HT-29 (cell line): Measurements from ENCODE around the gene PIGT. TPM values are rescaled to one million over a fixed set of nuclear protein-coding genes. Genes with fewer than 3 reads are reported as not detected.

Experiments used
- DNase-seq: peaks from one replicate; pipeline ENCODE4 v3.0.0-alpha.2; 2015; ENCODE audit warnings: low spot score
- total RNA-seq: library from RNA; depleted of rRNA; stranded (reverse); fragments of >200 nt; shearing (Covaris generic); gene quantifications from 2 replicates; pipeline ENCODE4 v1.2.3, GENCODE V29; 2014

PIGT gene
- total RNA-seq, 1 experiment from 2014 or later, result 165 TPM

DNA sequence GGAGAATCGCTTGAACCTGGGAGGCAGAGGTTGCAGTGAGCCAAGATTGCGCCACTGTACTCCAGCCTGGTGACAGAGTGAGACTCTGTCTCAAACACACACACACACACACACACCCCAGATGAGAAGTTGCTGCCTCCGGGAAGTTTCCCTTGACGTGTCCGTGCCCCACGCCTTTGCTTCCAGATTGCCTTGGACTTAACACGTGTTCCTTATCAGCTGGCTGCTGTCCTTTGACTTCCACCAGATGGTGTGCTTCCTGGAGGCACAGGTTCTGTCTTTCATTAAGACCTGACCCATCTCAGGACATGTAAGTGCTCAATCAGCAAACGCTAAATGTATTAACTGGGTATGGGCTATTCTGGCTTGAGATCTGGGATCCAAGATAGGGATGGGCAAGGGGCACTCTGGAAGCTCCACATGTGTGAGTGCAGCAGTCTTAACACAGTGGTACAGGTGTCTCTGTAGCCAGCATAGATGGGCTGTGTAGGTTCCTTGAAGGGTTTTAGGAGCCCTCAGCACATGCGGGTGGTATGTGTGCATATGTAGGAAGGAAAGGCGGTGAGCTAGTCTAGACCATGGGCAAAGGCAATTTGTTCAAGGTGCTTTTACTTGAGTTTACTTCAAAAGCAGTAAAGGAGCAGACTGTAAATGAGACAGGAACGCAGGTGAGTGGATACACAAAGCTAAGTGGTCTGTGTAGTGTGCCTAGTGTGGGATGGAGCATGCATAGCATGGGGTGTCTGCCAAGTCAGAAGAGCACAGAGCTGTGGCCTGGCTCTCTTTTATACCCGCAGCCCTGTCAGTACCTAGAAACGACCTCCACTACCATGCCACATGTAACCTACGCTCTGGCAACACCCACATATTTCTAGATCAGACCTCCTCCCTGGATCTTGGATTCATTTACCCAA is 11.6 kb downstream of the PIGT start:
- no peak for DNase-seq

DNA sequence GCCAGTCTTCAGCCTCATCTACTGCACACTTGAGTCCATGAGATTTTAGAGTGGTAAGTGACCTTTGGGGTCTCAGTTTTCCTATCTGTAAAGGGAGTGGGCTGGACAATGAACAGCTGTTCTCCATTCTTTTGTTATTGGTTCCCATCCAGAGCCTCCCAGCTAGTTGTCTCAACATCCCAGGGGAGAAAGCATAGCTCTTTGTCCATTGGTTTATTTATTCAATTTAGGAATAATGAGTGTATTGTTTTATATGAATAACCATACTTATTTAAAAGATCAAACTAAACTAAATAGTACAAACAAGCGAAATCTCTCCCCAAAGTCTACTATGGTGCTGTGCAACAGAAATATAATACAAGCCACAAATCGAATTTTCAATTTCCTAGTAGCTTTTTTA is 13.7 kb downstream of the PIGT start:
- no peak for DNase-seq

DNA sequence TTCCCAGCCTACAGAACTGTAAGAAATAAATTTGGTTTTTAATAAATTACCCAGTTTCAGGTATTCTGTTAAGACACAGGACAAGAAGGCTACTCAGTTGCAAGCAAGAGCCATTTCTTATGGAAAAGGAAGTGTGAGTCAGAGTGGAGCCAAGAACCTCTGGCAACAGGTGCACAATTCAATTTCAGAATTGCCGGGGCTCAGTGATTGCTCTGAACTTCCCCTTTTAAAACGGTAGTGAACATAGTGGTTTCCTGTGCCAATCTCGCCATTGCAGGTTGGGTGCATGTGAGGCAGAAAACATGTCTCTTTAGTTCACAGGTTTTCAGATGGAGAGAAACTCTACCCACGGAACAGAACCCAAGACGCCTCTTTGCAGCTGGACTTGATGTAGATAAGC is 16.4 kb downstream of the PIGT start:
- no peak for DNase-seq

DNA sequence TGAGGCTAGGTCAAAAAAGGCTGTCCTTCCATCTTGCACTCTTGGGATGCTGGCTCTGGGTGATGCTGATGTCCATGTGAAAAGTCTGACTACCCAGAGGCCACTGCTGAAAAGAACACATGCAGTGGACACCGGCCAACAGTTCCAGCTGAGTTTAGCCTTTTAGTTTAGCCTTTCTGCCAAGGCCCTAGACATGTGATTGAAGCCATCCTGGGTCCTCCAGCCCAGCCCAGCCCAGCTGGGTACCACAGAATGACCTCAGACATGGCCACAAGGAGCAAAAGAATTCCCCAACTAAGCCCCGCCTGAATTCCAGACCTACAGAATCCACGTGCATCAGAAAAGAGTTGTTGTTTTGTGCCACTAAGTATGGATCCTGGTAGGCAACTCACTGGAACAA is 17.4 kb downstream of the PIGT start:
- no peak for DNase-seq

DNA sequence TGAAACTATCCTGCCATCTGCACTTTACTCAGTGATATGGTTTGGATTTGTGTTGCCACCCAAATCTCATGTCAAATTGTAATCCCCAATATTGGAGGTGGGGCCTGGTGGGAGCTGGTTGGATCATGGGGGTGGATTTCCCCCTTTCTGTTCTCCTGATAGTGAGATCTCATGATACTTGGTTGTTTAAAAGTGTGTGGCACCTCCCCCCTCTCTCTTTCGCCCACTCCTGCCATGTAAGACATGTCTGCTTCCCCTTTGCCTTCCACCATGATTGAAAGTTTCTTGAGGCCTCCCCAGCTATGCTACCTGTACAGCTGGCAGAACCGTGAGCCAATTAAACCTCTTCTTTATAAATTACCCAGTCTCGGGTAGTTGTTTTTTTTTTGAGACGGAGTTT is 18.0 kb downstream of the PIGT start:
- DNase-seq, result no peak

DNA sequence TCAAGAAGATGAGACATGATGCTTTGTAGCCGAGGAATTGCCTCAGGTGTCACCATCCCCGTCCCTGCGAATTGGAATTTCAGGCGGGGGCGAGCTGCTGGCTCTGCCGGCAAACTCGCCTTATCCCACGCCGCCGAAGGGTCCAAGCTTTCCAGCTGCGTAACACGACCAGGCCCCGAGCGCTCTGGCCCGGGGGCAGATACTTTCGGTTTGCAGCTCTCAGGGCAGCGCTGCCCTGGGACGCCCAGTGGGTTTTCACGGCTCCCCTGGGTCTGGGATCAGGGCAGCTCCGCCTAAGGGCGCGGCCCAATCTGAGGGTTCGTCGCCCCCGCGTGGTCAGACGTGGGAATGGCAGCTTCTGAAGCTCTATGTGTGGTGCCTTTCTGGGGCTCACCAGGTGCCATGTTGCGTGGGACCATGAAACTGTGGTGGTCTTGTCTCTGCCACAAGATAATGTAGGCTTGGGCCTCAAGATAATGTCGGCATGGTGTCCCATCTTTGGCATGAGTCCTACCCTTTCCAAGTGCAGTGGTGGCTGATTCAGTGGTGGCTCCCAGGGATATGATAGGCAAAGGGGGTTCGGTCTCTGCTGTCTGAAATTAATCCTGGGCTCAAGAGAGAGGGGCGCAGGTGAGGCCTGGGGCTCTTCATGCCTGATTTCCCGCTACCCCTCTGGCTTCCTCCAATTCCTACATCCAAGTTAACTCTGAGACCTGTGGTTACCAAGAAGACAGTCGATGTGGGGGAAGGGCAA is 21.0 kb downstream of the PIGT start:
- DNase-seq, result peak; percentile 98

DNA sequence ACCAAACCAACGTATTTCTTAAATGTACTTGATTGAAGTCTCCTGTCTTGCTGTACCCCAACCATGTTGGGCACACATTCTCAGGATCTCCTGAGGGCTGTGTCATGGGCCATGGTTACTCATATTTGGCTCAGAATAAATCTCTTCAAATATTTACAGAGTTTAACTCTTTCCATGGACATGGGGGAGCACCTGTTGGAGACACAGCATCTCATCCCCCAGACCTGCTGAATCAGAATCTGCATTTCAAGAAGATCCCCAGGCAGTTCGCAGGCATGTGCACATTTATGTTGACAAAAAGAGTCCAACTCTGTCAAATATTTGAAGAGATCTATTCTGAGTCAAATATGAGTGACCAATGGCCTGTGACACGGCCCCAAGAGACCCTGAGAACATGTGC is 24.5 kb downstream of the PIGT start:
- DNase-seq, result no peak

DNA sequence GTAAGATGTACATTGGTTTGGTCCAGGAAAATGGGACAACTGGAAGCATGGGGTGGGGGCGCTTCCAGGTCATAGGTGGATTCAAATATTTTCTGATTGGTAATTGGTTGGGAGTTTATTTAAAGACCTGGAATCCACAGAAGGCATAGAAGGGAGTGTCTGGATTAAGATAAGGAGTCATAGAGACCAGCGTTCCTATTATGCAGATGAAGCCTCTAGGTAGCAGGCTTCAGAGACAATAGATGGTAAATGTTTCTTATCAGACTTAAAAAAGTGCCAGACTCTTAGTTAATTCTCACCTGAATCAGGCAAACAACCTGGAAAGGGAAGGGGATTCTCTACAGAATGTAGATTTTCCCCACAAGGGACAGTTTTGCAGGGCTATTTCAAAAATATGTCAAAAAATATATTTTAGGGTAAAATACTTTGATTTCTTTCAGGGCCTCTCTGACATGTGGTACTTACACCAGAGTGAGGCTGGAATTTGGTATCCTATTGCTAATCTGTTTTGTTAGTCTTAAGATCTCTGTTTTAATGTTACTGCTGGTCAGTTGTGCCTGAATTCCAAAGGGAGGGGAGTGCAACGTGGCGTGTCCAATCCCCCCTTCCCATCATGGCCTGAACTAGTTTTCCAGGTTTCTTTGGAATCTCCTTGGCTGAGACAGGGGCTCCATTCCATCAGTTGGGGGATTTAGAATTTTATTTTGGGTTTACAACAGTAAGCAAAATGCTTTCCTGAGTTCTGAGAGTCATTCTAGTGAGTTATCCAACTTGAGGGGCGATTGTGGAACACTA is 25.1 kb downstream of the PIGT start:
- no peak for DNase-seq

DNA sequence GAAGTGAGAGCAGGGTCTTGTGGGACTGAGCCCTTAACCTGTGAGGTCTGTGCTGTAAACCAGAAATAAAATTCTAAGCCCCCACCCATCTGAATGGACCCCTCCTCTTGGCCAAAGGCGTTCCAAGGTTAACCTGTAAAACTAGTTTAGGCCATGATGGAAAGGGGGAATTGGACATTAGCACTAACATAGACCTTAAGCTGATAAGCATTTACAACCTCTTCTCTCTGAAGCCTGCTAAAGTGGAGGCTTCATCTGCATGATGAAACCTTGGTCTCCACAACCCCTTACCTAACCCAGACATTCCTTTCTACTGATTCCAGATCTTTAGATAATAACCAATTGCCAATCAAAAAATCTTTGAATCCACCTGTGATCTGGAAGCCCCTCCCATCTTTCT is 25.8 kb downstream of the PIGT start:
- no peak for DNase-seq

DNA sequence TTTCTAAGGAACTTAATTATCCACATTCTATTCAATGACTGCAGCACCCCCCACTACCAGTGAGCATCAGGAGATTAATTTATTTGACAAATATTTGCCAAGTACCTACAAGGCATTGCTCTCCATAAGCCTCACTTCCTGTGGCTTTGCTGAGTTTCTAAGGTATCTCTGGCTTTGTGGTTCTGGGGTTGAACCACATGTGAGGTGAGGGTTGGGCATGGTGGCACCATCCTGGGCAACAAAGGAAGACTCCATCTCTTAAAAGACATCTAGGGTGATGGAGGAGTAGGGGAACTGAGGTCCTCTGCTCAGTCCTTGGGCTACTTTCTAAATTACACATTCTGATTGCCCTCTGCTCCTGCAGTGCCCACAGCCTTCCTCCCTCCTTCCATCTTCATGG is 28.1 kb downstream of the PIGT start:
- DNase-seq, result peak; percentile 25

DNA sequence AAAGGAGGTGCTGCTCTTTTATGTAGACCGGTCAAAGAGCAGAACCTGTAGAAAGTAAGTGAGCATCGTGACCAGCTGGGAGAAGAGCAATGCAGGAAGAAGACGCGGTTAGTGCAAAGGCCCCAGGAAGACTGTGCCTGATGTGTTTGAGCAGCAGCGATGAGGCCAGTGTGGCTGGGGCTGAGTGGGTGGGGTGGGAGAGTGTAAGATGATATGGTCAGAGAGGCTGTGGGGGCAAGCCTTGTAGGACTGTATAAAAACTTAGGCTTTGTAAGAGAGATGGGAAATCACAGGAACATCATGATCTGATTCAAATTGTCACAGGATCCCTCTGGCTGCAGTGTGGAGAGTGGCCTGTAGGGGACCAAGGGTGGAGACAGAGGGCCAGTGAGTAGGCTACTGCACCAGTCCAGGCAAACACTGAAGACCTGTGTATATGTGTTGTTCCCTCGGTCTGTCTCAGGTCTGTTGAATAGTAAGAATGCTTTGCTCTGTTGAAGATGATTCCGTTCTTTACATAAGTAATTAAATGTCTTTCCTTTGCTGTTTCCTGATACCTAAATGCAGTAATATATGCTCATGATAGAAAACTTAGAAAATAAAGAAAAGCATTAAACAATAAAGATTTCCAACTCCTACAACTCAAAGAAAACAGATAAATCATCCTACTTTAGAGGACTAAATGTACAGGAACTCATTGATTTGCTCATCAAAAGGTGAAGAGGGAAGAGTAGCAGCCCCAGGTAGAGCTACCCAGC is 30.0 kb downstream of the PIGT start:
- DNase-seq, result peak; percentile 93

DNA sequence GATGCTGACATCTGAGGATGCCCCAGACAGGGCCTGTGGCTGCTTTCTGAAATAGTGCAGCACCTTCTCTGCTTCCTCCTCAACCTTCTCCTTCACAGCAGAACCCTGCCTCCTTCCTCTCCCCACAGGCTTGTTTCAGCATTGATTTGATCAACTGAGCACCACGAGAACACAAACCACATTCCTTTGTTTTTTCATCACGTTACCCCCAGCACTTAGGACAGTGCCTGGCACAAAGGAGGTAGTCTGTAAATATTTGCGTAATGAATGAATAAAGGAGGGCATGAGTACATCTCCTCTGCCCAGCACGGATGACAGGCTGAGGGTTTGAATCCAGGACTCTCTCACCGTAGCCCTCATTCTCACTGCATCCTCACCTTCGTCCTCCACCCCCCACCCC is 32.3 kb downstream of the PIGT start:
- DNase-seq, result no peak

DNA sequence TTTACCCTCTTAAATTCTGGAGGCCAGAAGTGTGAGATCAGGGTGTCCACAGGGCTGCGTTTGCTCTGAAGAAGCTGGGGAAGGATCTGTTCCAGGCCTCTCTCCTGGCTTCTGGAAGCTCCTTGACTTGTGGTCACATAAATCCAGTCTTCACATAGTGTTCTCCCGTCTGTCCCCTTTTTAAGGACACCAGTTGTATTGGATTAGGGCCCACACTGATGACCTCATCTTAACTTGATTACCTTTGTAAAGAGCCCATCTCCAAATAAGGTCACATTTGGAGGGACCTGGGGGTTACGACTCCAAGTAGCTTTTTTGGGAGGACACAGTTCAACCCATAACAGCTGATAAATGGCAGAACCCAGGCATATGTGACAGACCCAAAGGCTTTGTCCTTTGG is 33.6 kb downstream of the PIGT start:
- no peak for DNase-seq

DNA sequence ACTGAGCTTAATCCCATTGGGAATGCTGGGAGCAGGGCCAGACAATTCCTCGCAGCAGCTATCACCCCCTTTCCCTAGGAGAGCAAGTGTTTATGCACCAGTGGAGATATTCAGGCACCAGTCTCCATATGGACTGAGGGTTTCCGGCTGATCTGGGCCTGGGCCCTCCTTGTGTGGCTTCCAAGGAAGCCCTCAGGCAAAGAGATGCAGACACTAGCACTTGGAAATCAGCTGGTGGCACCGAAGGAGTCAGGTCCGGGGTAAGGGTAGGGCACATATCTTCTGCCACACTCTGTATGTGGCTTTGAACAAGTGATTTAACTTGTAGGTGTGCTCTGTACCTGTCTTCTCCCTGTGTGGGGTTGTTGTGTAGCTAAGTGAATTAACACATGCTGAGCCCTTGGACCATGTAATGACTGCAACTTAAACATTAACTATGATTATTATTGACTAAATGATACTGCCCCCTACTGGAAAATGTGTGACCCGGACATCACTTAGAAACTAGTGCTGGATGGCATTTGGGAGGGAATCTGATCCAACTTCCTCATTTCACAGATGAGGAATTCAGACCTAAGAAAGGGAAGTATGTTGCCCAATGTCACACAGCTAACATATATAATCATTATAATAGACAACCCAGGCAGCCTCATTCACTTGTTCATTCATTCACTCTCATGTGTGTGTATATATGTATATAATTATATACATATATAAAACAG is 34.3 kb downstream of the PIGT start:
- peak; percentile 80 for DNase-seq

DNA sequence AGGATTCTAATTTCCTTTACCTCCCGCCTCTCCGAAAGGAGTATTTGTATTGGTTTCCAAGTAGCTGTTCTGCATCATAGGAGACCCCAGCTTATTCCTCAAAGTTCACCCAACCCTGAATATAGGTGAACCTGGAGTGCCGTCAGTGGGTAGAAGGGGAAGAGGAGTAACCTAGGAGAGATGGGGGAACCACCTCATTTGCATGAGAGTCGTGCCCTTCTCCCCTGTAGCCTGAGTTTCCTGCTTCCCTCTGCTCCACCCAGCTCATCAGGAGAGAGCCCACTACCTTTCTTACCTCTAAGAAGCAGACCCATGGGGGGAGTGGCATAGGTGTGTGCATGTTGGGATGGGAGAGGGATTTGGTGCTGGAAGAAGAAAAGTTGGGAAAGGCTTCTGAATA is 36.3 kb downstream of the PIGT start:
- no peak for DNase-seq

DNA sequence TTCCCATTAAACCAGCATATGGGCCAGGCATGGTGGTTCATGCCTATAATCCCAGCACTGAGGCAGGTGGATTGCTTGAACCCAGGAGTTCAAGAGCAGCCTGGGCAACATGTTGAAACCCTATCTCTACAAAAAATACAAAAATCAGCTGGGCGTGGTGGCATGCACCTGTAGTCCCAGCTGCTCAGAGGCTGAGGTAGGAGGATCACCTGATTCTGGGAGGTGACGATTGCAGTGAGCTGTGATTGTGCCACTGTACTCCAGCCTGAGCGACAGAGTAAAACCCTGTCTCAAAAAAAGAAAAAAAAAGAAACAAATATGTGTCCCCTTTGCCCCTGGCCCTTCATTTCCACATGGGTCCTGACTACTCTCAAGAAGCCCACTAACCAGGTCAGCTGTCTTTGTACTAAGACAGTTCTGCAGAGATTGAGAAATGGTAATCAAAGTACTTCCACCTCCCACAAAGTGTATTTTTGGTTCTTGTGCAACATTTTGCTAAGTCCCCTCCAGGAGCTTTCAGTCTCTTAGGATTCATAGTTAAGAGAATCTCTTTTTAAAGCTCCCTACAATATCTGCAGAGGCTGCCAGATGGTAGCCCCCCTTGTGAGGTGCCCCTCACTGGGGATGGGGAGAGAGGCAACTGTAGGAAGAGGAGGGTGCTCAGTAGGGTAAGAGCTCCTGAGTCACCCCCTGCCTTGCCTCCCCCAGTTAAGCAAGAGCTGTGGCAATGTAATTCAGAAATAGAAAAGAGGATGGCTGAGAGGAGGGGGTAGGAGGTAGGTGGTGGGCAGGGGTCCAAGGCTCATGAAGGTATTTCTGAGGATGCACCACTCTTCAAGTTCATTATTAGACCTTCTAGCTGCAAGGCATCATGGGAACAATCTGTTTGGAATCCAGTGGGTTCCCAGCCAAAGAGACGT is 37.1 kb downstream of the PIGT start:
- no peak for DNase-seq

DNA sequence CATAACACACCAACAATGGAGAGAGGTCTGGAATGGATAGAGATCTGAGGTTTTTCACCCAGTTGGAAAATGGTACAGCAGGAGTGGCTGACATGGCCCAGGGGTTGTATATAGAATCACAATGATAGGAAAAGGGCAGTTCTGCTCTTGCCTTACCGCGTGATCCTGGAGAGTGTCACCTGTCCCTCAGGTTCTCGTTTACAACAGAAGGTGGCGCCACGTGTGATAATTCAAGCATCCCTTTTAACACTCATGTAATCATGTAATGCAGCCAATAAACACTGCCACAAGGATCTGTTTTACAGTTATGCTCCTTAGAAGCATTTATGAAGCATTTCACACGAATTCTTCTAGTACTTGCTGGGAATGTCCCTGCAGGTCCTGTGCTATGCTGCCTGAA is 40.7 kb downstream of the PIGT start:
- DNase-seq, result peak; percentile 90

DNA sequence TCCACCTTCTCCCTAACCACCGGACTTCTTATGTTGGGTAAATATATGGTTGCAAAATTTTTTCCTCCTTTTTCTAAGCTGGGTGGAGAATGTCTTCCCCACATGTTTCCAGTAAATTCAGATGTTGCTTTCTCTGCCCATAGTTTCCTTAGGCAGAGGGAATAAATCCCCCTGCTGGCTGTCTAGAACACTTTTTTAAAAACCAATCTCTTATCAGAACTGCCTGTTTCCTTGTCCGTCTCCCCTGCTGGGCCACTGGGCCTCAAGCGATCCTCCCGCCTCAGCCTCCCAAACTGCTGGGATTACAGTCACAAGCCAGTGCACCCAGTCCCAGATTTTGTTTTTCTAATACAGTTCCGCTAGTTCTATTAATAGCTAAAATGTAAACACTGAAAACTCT is 43.7 kb downstream of the PIGT start:
- DNase-seq, result peak; percentile 47

DNA sequence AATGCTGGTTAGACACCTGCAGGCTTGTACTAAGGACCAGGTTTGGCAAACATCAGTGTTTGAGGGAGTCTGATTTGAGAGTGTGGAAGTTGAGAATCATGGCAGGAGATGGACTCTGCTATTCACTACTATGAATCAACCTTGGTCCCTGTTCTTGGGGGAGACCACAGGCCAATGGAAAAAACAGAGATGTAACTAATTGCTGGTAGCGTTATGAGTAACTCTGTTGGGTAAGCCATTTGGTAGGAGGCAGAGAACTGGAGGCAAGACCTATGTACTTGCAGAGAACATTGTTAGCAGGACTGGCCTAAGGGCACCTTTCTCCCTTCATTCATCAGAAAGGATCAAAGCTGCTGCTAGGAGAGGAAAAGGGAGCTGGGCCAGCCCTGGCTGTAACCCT is 45.3 kb downstream of the PIGT start:
- DNase-seq, result no peak
